GM15510 (cell line): ENCODE measurements around the gene ARL16.

Experiments used
- POLR2A ChIP-seq: IDR thresholded peaks from 3 replicates; pipeline ENCODE4 v1.6.1; 2011; ENCODE audit warnings: borderline replicate concordance; ENCODE audit not compliant: insufficient read length; ENCODE audit errors: extremely low read depth

Gene ARL16

GRCh38 chr17:81631482-81631881, 52.1 kb downstream of the ARL16 start:
- TF ChIP-seq POLR2A, result no peak
